ENCODE results near the gene BMPR2.
"Not testable (repeated sequence)": the region's sequence is repeated elsewhere in the genome, so short reads cannot be mapped to it uniquely, and the experiment has no call there.

BMPR2 gene

DNA sequence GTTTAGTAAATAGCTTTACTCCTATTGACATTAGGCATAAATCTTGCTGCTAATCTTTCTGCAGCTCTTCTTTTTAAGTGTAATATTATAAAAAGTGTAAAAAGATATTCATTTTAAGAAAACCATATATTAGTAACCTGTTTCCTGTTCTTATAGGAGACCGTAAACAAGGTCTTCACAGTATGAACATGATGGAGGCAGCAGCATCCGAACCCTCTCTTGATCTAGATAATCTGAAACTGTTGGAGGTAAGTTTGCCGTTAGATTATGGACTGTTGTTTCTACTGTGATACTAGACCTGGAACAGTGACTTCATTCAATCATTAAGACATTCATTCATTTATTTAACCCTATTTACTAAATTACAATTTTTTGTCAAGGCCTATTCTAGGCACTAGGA is 138.6 kb downstream of the BMPR2 start:
- FAIRE-seq (no peak), DNase-seq (ENCODE audit: insufficient read length, low spot score) (no peak)

DNA sequence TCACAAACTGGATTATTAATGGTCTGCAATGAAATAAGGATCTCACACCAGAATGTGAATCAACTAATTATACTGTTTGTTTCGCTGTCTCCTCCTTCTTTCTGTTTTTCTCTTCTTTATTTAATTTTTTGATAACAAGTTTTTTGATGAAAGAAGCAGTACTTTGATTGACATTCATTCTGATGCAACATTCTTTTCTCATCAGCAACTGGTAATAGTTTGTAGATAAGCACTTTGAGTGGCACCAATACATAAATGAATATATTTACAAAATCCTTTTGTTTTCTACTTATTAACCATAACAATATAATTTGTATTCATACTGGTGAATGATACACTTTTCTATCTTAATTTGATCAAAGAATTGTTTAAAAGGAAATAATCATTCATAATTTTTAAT is 143.3 kb downstream of the BMPR2 start:
- FAIRE-seq, result no peak

GRCh38 chr2:202521470-202521869 is 145.3 kb downstream of the BMPR2 start:
- DNase-seq (ENCODE audit: insufficient read length, low spot score), result no peak
- no peak for FAIRE-seq

More for the DNA sequence above, 143.3 kb downstream of the BMPR2 start:
- no peak for DNase-seq (ENCODE audit: insufficient read length, low spot score)

GRCh38 chr2:202529389-202529788 is 153.3 kb downstream of the BMPR2 start:
- FAIRE-seq, result no peak

DNA sequence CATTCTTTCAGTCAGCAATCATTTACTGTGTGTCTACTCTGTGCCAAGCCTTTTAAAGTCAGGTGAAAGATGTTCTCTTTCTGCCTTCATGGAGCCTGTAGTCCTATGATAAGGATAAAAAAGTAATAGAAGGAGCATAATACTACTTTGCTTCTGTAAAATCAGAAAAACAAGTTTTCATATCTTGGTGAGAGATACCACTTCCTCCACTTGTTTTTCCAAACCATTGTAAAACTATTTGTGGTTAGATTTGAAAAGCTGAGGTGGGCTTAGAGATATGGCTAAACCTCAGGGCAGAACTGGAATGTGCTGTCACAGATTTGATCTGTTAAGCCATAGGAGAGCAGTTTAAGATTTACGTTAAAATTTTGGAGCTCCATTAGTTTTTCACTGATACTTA is 153.9 kb downstream of the BMPR2 start:
- FAIRE-seq, result no peak
- no peak for DNase-seq (ENCODE audit: insufficient read length, low spot score)

More at GRCh38 chr2:202529389-202529788, 153.3 kb downstream of the BMPR2 start:
- peak; percentile 19 for DNase-seq (ENCODE audit: insufficient read length, low spot score)

DNA sequence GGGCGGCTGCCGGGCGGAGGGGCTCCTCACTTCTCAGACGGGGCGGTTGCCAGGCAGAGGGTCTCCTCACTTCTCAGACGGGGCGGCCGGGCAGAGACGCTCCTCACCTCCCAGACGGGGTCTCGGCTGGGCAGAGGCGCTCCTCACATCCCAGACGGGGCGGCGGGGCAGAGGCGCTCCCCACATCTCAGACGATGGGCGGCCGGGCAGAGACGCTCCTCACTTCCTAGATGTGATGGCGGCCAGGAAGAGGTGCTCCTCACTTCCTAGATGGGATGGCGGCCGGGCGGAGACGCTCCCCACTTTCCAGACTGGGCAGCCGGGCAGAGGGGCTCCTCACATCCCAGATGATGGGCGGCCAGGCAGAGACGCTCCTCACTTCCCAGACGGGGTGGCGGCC is 159.2 kb downstream of the BMPR2 start:
- not testable (repeated sequence) for FAIRE-seq; DNase-seq (ENCODE audit: insufficient read length, low spot score)

GRCh38 chr2:202541137-202541536 is 165.0 kb downstream of the BMPR2 start:
- DNase-seq (ENCODE audit: insufficient read length, low spot score), result no peak
- no peak for FAIRE-seq

DNA sequence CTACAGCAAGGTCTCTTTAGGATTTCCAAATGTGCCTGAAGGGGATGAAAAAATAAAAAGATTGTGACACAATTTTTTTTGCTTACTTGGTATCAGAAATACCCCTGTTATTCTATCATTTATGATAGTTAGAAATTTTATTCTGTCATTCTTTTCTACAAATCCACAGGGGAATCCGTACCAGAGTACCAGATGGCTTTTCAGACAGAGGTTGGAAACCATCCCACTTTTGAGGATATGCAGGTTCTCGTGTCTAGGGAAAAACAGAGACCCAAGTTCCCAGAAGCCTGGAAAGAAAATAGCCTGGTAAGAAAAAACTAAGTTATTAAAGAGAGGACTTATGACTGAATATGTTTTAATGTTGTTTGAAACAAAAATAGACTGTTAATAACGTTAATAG is 166.0 kb downstream of the BMPR2 start:
- FAIRE-seq (no peak), DNase-seq (ENCODE audit: insufficient read length, low spot score) (no peak)

- no peak for DNase-seq (ENCODE audit: insufficient read length, low spot score)
- FAIRE-seq, result no peak
These were observed 169.4 kb downstream of the BMPR2 start for GRCh38 chr2:202545523-202545922.

GRCh38 chr2:202545931-202546330 is 169.8 kb downstream of the BMPR2 start:
- DNase-seq (ENCODE audit: insufficient read length, low spot score) (no peak), FAIRE-seq (no peak)

DNA sequence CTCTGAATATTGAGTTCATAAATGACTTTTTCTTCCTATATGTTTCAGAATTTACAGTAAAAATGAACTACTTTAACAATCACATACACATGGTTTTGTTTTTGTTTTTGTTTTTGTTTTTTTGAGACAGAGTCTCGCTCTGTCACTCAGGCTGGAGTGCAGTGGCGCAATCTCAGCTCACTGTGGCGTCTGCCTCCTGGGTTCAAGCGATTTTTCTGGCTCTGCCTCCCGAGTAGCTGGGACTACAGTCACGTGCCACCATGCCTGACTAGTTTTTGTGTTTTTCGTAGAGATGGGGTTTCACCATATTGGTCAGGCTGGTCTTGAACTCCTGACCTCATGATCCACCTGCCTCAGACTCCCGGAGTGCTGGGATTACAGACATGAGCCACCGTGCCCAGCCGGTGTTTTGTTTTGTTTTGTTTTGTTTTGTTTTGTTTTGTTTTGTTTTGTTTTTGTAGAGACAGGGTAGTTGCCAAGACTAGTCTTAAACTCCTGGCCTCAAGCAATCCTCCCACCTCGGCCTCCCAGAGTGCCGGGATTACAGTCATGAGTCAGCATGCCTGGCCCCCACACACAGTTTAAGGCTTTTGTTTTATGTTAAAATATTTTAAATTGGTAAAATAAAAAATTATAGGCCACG is 170.5 kb downstream of the BMPR2 start:
- not testable (repeated sequence) for DNase-seq (ENCODE audit: insufficient read length, low spot score)

GRCh38 chr2:202548240-202548639 is 172.1 kb downstream of the BMPR2 start:
- FAIRE-seq (peak; percentile 4), DNase-seq (ENCODE audit: insufficient read length, low spot score) (no peak)

More for the DNA sequence above, 170.5 kb downstream of the BMPR2 start:
- FAIRE-seq, result not testable (repeated sequence)

DNA sequence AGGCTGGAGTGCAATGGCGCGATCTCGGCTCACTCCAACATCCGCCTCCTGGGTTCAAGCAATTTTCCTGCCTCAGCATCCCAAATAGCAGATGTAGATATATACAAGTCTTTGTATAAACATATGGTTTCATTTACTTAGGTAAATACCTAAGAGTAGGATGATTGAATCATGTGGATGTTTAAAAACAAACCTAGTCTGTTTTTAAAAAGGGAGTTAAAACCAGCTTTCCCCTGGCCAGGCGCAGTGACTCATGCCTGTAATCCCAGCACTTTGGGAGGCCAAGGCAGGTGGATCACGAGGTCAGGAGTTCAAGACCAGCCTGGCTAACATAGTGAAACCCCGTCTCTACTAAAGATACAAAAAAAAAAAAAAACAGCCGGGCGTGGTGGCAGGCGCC is 174.9 kb downstream of the BMPR2 start:
- not testable (repeated sequence) for DNase-seq (ENCODE audit: insufficient read length, low spot score); FAIRE-seq

DNA sequence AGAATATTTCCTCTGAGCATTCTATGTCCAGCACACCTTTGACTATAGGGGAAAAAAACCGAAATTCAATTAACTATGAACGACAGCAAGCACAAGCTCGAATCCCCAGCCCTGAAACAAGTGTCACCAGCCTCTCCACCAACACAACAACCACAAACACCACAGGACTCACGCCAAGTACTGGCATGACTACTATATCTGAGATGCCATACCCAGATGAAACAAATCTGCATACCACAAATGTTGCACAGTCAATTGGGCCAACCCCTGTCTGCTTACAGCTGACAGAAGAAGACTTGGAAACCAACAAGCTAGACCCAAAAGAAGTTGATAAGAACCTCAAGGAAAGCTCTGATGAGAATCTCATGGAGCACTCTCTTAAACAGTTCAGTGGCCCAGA is 179.2 kb downstream of the BMPR2 start:
- DNase-seq (ENCODE audit: insufficient read length, low spot score), result no peak
- no peak for FAIRE-seq

DNA sequence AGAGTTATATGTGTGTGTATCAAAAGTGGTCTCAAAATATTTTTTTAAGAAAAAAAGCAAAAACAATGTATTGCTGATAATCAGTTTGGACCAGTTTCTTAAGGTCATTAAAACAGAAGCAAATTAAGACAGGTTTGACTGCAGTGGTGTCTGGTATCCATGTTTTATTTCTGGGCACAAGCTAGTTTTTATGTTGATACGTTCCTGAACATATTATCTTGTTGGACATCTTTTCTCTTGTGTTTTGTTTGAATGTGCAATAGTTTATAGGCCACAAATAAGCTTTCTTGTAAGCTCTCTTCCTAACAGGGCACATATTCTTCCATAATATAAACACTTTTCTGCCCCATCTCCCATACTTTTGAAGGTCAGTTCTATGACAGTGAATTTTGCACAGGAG is 184.1 kb downstream of the BMPR2 start:
- FAIRE-seq, result no peak

GRCh38 chr2:202564226-202564625 is 188.1 kb downstream of the BMPR2 start:
- no peak for DNase-seq (ENCODE audit: insufficient read length, low spot score)
- no peak for FAIRE-seq

More for the DNA sequence above, 184.1 kb downstream of the BMPR2 start:
- no peak for DNase-seq (ENCODE audit: insufficient read length, low spot score)

DNA sequence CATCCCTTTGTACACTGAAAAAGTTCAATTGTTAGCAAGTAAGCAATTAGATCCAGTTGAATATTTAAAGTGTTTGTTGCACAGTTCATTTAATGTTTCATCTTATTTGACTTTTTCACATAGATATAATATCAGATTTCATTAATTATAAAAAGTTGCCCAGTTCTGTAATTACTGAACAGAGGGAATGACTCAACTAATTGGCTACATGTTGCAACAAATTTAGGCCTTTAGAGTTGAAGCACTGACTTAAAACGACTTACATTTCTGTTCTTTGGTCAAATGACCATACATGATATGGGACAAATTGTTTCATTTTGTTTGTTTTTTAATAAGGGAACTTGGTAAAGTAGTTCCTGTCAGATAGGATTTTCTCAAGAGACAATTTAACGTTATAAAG is 190.2 kb downstream of the BMPR2 start:
- DNase-seq (ENCODE audit: insufficient read length, low spot score) (no peak), FAIRE-seq (no peak)

DNA sequence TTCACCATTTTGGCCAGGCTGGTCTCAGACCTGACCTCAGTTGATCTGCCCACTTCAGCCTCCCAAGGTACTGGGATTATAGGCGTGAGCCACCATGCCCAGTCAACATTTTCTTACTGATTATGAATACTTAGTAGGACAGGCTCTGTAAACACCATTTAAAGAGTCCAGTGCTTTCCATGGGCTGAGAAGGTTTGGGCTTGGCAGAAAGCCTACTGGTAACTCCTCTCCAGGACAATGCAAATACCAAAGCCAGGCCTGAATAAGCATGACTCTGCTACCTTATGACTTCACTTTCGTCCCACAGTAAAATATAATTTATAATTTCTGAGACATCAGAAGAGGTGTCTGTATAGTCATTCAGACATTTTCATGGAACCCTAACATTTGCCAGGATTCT is 198.4 kb downstream of the BMPR2 start:
- DNase-seq (ENCODE audit: insufficient read length, low spot score) (no peak), FAIRE-seq (no peak)

GRCh38 chr2:202575194-202575593 is 199.1 kb downstream of the BMPR2 start:
- not testable (repeated sequence) for DNase-seq (ENCODE audit: insufficient read length, low spot score); FAIRE-seq

DNA sequence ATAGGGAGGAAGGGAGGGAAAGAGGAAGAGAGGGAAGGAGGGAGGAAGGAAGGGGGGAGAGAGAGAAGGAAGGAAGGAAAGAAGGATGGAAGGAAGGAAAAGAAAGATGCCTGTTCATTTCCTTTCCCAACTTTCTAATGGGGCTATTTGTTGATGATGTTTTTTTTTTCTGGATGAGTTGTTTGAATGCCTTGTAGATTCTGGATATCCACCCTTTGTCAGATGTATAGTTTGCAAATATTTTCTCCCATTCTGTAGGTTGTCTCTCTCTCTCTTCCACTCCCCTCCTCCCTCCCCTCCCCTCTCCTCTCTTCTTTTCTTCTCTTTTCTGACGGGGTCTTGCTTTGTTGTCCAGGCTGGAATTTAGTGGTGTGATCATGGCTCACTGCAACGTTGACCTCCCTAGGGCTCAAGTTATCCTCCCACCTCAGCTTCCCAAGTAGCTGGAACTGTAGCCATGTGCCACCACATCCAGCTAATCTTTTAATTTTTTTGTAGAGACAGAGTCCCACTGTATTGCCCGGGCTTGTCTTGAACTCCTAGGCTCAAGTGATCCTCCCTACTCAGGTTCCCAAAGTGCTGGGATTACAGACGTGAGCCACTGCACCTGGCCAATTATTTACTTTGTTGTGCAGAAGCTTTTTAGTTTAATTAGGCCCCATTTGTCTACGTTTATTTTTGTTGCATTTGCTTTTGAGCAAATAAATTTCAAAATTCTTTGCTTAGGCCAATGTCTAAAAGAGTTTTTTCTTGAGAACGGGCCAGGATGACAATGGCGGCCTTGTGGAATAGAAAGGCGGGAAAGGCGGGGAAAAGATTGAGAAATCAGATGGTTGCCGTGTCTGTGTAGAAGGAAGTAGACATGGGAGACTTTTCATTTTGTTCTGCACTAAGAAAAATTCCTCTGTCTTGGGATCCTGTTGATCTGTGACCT is 201.4 kb downstream of the BMPR2 start:
- DNase-seq (ENCODE audit: insufficient read length, low spot score) (no peak), FAIRE-seq (no peak)

GRCh38 chr2:202582846-202583245 is 206.7 kb downstream of the BMPR2 start:
- DNase-seq (ENCODE audit: insufficient read length, low spot score); FAIRE-seq: not testable (repeated sequence)
